WTC11 (cell line): ENCODE measurements around the gene SMURF1.

Source experiments
- ATF2 ChIP-seq: sonication (generic); formaldehyde crosslinking; IDR thresholded peaks from 2 replicates; pipeline ENCODE4 v1.8.1; 2022; ENCODE audit warnings: low read depth, missing genetic modification reagents, borderline replicate concordance
- CTCF ChIP-seq: fragments of 200-600 bp; IDR thresholded peaks from 2 replicates; pipeline ENCODE4 v1.8.0; 2022; ENCODE audit warnings: antibody characterized with exemption
- JUN ChIP-seq: sonication (generic); formaldehyde crosslinking; IDR thresholded peaks from 2 replicates; pipeline ENCODE4 v1.8.0; 2023; ENCODE audit warnings: mild to moderate bottlenecking, missing genetic modification reagents
- MLX ChIP-seq: sonication (generic); formaldehyde crosslinking; IDR thresholded peaks from 2 replicates; pipeline ENCODE4 v1.8.1; 2023; ENCODE audit warnings: mild to moderate bottlenecking, missing genetic modification reagents, moderate library complexity
- PRDM15 ChIP-seq: sonication (generic); formaldehyde crosslinking; IDR thresholded peaks from 2 replicates; pipeline ENCODE4 v1.8.0; 2022; ENCODE audit warnings: missing genetic modification reagents

- TF ChIP-seq JUN (CRISPR knock-in tag) (no peak), PRDM15 (CRISPR knock-in tag) (no peak), CTCF (no peak), ATF2 (CRISPR knock-in tag) (no peak), MLX (CRISPR knock-in tag) (no peak)
Measured at GRCh38 chr7:99191869-99192596, 48.1 kb upstream of the SMURF1 start.
